ENCODE measurements around the gene WDR1.

The WDR1 gene

DNA sequence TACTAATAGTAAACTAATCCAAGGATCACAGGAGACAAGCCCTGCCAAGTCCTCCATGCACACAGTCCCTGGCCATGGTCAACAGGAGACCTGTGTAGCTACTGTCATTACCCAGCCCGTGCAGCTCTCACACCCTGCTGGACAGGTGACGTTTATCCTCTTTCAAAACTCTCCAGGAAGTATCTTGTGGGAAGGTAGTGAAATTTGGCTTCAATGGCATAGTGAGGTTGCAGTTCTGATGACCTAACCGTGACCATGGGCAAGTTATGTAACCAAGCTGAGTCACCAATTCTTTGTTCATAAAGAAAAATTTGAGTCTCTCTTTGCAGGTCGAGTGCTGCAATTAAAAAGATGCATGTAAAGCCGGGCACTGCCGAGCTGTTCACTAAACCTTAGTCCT lies 84.0 kb downstream of the WDR1 start:
- no peaks in the 10 kb centered on the region for H3K27me3 ChIP-seq (ENCODE audit: insufficient read depth, low read length)
- TF ChIP-seq, protein P1, sequence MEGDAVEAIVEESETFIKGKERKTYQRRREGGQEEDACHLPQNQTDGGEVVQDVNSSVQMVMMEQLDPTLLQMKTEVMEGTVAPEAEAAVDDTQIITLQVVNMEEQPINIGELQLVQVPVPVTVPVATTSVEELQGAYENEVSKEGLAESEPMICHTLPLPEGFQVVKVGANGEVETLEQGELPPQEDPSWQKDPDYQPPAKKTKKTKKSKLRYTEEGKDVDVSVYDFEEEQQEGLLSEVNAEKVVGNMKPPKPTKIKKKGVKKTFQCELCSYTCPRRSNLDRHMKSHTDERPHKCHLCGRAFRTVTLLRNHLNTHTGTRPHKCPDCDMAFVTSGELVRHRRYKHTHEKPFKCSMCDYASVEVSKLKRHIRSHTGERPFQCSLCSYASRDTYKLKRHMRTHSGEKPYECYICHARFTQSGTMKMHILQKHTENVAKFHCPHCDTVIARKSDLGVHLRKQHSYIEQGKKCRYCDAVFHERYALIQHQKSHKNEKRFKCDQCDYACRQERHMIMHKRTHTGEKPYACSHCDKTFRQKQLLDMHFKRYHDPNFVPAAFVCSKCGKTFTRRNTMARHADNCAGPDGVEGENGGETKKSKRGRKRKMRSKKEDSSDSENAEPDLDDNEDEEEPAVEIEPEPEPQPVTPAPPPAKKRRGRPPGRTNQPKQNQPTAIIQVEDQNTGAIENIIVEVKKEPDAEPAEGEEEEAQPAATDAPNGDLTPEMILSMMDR (IDR thresholded peaks at IDR 0.05; ENCODE audit: low read length): no peak
- TF ChIP-seq EZH2 (IDR thresholded peaks at IDR 0.05; ENCODE audit: borderline replicate concordance, low read length): no peak
- H3K79me2 ChIP-seq (ENCODE audit: insufficient read depth, low read length): no peaks in the 10 kb centered on the region
- H2AFZ ChIP-seq (ENCODE audit: low read length): no peak overlapping the region
- H3K4me2 ChIP-seq (ENCODE audit: low read length): no peak overlapping the region
- no peaks in the 10 kb centered on the region for H3K9me3 ChIP-seq (ENCODE audit: low read length)
- no peaks in the 10 kb centered on the region for H3F3A ChIP-seq (ENCODE audit: insufficient read depth, low read length)
- no peaks in the 10 kb centered on the region for H3K36me3 ChIP-seq (ENCODE audit: insufficient read depth, low read length)
- H3K27ac ChIP-seq (ENCODE audit: low read depth, low read length, poor library complexity, severe bottlenecking): no peak overlapping the region
- no peaks in the 10 kb centered on the region for H3K4me1 ChIP-seq (ENCODE audit: insufficient read depth, low read length, severe bottlenecking)
- no peak overlapping the region for H3K4me3 ChIP-seq (ENCODE audit: low read depth, low read length, poor library complexity, severe bottlenecking)
- H3K9ac ChIP-seq (ENCODE audit: low read length): no peak overlapping the region
- H3K9me2 ChIP-seq (ENCODE audit: low read depth, low read length): no peaks in the 10 kb centered on the region
- H4K20me1 ChIP-seq (ENCODE audit: insufficient read depth, low read length): no peaks in the 10 kb centered on the region

DNA sequence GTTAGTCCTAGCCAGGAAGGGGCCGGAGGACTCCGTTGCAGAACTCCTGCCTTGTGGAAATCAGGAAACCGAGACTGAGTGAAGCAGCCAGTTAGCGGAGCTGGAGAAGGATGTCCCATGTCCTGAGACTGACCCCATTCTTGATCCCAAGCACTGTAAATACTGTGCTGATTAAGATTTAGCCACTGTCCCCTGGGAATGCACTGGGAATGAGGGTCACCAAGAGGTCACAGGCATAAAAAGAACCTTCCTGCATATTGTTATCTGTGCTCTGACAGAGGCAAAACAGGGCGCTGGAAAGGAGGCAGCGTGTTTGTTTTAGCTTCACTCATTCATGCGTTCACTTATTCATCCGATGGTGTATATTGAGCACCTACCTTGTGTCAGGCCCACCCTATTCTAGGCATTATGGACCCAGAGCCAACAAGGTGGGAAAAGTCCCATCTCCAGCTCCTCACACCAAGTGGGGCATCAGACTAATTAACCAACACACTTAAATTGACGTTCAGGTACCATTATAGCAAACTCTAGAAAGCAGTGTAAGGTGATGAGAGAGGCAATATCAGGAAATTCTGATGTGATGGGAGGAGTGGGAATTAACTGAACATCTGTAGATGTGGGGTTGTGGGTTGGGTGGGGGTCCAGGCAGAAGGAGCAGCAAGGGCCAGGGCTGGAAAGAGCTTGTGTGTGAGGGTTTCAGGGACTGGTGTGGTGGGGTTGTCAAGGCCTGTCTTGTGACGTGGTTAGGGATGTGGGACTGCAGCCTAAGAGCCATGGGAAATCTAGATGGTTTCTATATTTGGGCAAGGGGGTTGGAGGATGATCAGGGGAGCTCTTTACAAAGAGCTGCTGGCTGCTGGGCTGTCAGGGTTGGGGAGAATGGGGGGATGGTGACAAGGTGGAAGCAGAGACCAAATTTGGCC lies 84.7 kb downstream of the WDR1 start:
- Histone ChIP-seq H3K4me2 (ENCODE audit: low read length) (no peak overlapping the region), H3K27me3 (ENCODE audit: insufficient read depth, low read length) (no peaks in the 10 kb centered on the region), H3K79me2 (ENCODE audit: insufficient read depth, low read length) (no peaks in the 10 kb centered on the region), H3K9ac (ENCODE audit: low read length) (no peak overlapping the region), H4K20me1 (ENCODE audit: insufficient read depth, low read length) (no peaks in the 10 kb centered on the region), H3F3A (ENCODE audit: insufficient read depth, low read length) (no peaks in the 10 kb centered on the region), H3K4me3 (ENCODE audit: low read depth, low read length, poor library complexity, severe bottlenecking) (no peak overlapping the region), H3K9me2 (ENCODE audit: low read depth, low read length) (no peaks in the 10 kb centered on the region), H3K9me3 (ENCODE audit: low read length) (no peaks in the 10 kb centered on the region), H3K27ac (ENCODE audit: low read depth, low read length, poor library complexity, severe bottlenecking) (no peak overlapping the region), H2AFZ (ENCODE audit: low read length) (no peak overlapping the region), H3K36me3 (ENCODE audit: insufficient read depth, low read length) (no peaks in the 10 kb centered on the region), H3K4me1 (ENCODE audit: insufficient read depth, low read length, severe bottlenecking) (no peaks in the 10 kb centered on the region)
- TF ChIP-seq, protein P1 (IDR thresholded peaks at IDR 0.05; ENCODE audit: low read length): no peak
- TF ChIP-seq EZH2 (IDR thresholded peaks at IDR 0.05; ENCODE audit: borderline replicate concordance, low read length): no peak

DNA sequence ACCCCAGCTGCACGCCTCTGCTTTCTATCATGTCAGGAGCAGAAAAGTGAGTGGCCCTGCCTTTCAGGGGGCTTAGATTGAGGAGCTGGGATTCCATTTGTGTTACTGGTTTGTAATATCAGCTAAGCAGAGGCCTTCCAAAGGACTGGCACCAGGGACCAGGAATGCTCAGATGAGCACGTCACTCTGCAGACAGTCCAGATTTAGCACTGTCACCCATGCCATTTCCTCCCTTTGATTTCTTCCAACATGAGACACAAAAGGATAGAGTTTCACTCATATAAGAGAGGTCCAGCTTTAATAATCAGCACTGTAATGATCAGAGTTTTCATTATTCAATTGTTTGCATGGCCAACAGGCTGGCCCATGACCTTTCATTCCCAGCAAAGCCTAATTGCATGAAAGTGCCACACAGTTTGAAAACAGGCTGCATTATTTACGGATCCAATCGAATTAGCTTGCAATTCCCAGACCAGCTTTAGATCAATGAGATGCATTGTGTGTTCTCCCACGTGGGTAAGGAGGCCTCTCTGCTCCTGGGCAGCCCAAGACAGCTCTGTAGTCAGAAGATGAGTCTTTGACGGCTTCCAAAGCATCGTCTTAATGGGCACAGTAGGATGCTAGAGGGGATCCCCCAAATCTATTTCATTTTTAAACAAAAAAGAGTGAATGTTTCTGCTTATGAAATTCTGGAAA lies 85.5 kb downstream of the WDR1 start:
- H3K4me2 ChIP-seq (ENCODE audit: low read length): no peak overlapping the region
- no peaks in the 10 kb centered on the region for H3K9me3 ChIP-seq (ENCODE audit: low read length)
- no peak overlapping the region for H3K27ac ChIP-seq (ENCODE audit: low read depth, low read length, poor library complexity, severe bottlenecking)
- H3K9ac ChIP-seq (ENCODE audit: low read length): no peak overlapping the region
- H3K79me2 ChIP-seq (ENCODE audit: insufficient read depth, low read length): no peaks in the 10 kb centered on the region
- H3K4me3 ChIP-seq (ENCODE audit: low read depth, low read length, poor library complexity, severe bottlenecking): no peak overlapping the region
- no peaks in the 10 kb centered on the region for H3F3A ChIP-seq (ENCODE audit: insufficient read depth, low read length)
- no peaks in the 10 kb centered on the region for H3K9me2 ChIP-seq (ENCODE audit: low read depth, low read length)
- no peaks in the 10 kb centered on the region for H3K36me3 ChIP-seq (ENCODE audit: insufficient read depth, low read length)
- H4K20me1 ChIP-seq (ENCODE audit: insufficient read depth, low read length): no peaks in the 10 kb centered on the region
- H3K27me3 ChIP-seq (ENCODE audit: insufficient read depth, low read length): no peaks in the 10 kb centered on the region
- no peaks in the 10 kb centered on the region for H3K4me1 ChIP-seq (ENCODE audit: insufficient read depth, low read length, severe bottlenecking)
- H2AFZ ChIP-seq (ENCODE audit: low read length): no peak overlapping the region
- no peak for TF ChIP-seq EZH2 (IDR thresholded peaks at IDR 0.05; ENCODE audit: borderline replicate concordance, low read length)
- TF ChIP-seq, protein P1 (IDR thresholded peaks at IDR 0.05; ENCODE audit: low read length): no peak

Data from OCI-LY1 (cell line).